A673 (cell line): Measurements from ENCODE around the gene PDCD7. TPM values are rescaled to one million over a fixed set of nuclear protein-coding genes. Genes with fewer than 3 reads are reported as not detected.

Experiments used
- BruUV-seq: library from RNA; stranded (reverse); fragments of 400-500 nt; replicated peaks from 2 replicates; lab custom pipeline; 2021; lab: Mats Ljungman, UMichigan
- CTCF ChIA-PET: fragments of 300-600 bp; sonication (Branson Sonifier 250); formaldehyde crosslinking; loops from one replicate; lab custom pipeline; 2022; ENCODE audit warnings: antibody characterized with exemption; lab: Charles Lee
- POLR2A ChIA-PET: fragments of 300-600 bp; sonication (Branson Sonifier 250); formaldehyde crosslinking; loops from one replicate; lab custom pipeline; 2022; ENCODE audit warnings: antibody characterized with exemption; ENCODE audit not compliant: low non-redundant PET; lab: Charles Lee
- DNase-seq: peaks from one replicate; pipeline ENCODE4 v3.0.0-alpha.2; 2015; ENCODE audit warnings: low spot score
- H3K27ac ChIP-seq: fragments of 200-600 bp; sonication (generic); 2 replicates; pipeline ENCODE4 v1.5.1; 2016; ENCODE audit warnings: mixed run types, low read depth, mild to moderate bottlenecking, mixed read lengths, antibody characterized with exemption, low read length; ENCODE audit not compliant: poor library complexity, severe bottlenecking
- H3K27me3 ChIP-seq: fragments of 200-600 bp; sonication (generic); replicated peaks from 2 replicates; pipeline ENCODE4 v1.6.1; 2017; ENCODE audit warnings: mixed run types, low read depth, mild to moderate bottlenecking, mixed read lengths, antibody characterized with exemption, low read length; ENCODE audit not compliant: insufficient read depth, poor library complexity
- H3K36me3 ChIP-seq: fragments of 200-600 bp; sonication (generic); 2 replicates; pipeline ENCODE4 v1.6.1; 2016; ENCODE audit warnings: mixed run types, mild to moderate bottlenecking, mixed read lengths, antibody characterized with exemption, low read length; ENCODE audit not compliant: insufficient read depth, poor library complexity, severe bottlenecking
- H3K4me1 ChIP-seq: fragments of 200-600 bp; sonication (generic); 2 replicates; pipeline ENCODE4 v1.6.1; 2017; ENCODE audit warnings: mixed run types, mild to moderate bottlenecking, mixed read lengths, antibody characterized with exemption, low read length; ENCODE audit not compliant: insufficient read depth, poor library complexity, severe bottlenecking
- H3K4me3 ChIP-seq: fragments of 200-600 bp; sonication (generic); 2 replicates; pipeline ENCODE4 v1.5.1; 2016; ENCODE audit warnings: low read depth, mixed run types, mild to moderate bottlenecking, mixed read lengths, low read length; ENCODE audit not compliant: poor library complexity, severe bottlenecking
- H3K9me3 ChIP-seq: fragments of 200-600 bp; sonication (generic); 2 replicates; pipeline ENCODE4 v1.6.1; 2016; ENCODE audit warnings: mixed run types, low read depth, mild to moderate bottlenecking, mixed read lengths, antibody characterized with exemption, low read length; ENCODE audit not compliant: poor library complexity, severe bottlenecking
- CTCF ChIP-seq: fragments of 300-800, 200-600 bp; sonication (generic); conservative IDR thresholded peaks from 2 replicates; pipeline ENCODE4 v1.5.1; 2017; ENCODE audit warnings: low read depth, mild to moderate bottlenecking, antibody characterized with exemption, low read length, moderate library complexity, mixed read lengths
- EZH2 ChIP-seq: fragments of 200-600 bp; sonication (generic); IDR thresholded peaks from 2 replicates; pipeline ENCODE4 v1.6.1; 2017; ENCODE audit warnings: borderline replicate concordance, low read depth, mild to moderate bottlenecking, mixed read lengths, antibody characterized with exemption, low read length; ENCODE audit not compliant: poor library complexity, severe bottlenecking
- intact Hi-C: fragments of 100-400 bp; cut with micrococcal nuclease; formaldehyde crosslinking; loops from one replicate; pipeline ENCODE4 v1.10.0; 2022; ENCODE audit not compliant: unreplicated experiment
- total RNA-seq: library from RNA; stranded (reverse); gene quantifications from 2 replicates; pipeline ENCODE4 v1.2.3, GENCODE V29; 2021

Gene PDCD7
- total RNA-seq, 1 experiment from 2014 or later = 39.1 TPM

GRCh38 chr15:65175511-65175910, 41.9 kb upstream of the PDCD7 start:
- DNase-seq = no peak
- Histone ChIP-seq H3K36me3 (peaks cover 78% of the 10 kb centered on the region), H3K27me3 (no peaks in the 10 kb centered on the region), H3K9me3 (no peaks in the 10 kb centered on the region), H3K27ac (no peak overlapping the region), H3K4me3 (no peak overlapping the region), H3K4me1 (no peaks in the 10 kb centered on the region)
- no peak for TF ChIP-seq CTCF
- no peak for TF ChIP-seq EZH2
- CTCF ChIA-PET = no interaction called here
- intact Hi-C loops = no loop called here
- POLR2A ChIA-PET = no interaction called here
- BruUV-seq = no TSS peak

- ChIA-PET POLR2A (no interaction called here), CTCF (no interaction called here)
- H3K9me3 ChIP-seq = no peaks in the 10 kb centered on the region
- H3K27me3 ChIP-seq = no peaks in the 10 kb centered on the region
- no peak for DNase-seq
- H3K4me3 ChIP-seq = no peak overlapping the region
- BruUV-seq = no TSS peak
- intact Hi-C loops = no loop called here
- H3K27ac ChIP-seq = no peak overlapping the region
- H3K36me3 ChIP-seq = peaks cover 77% of the 10 kb centered on the region
- TF ChIP-seq CTCF (no peak), EZH2 (no peak)
- no peaks in the 10 kb centered on the region for H3K4me1 ChIP-seq
Observed at GRCh38 chr15:65174509-65174908, 40.9 kb upstream of the PDCD7 start.

- no TSS peak for BruUV-seq
- CTCF ChIA-PET = no interaction called here
- no peak overlapping the region for H3K4me3 ChIP-seq
- POLR2A ChIA-PET = no interaction called here
- no peaks in the 10 kb centered on the region for H3K9me3 ChIP-seq
- intact Hi-C loops = no loop called here
- TF ChIP-seq EZH2 (no peak), CTCF (no peak)
- DNase-seq = no peak
- no peak overlapping the region for H3K27ac ChIP-seq
- H3K27me3 ChIP-seq = no peaks in the 10 kb centered on the region
- H3K4me1 ChIP-seq = no peaks in the 10 kb centered on the region
- peaks cover 59% of the 10 kb centered on the region for H3K36me3 ChIP-seq
Observed at GRCh38 chr15:65172531-65172930, 38.9 kb upstream of the PDCD7 start.
